ENCODE results near the gene L3HYPDH. TPM values are rescaled to one million over a fixed set of nuclear protein-coding genes. Genes with fewer than 3 reads are reported as not detected.
A peak's percentile ranks its signal among the peaks of the same experiment; 100 is the strongest.

L3HYPDH gene
- total RNA-seq, 2 experiments from 2014 or later: 12.3 to 14.6 TPM

DNA sequence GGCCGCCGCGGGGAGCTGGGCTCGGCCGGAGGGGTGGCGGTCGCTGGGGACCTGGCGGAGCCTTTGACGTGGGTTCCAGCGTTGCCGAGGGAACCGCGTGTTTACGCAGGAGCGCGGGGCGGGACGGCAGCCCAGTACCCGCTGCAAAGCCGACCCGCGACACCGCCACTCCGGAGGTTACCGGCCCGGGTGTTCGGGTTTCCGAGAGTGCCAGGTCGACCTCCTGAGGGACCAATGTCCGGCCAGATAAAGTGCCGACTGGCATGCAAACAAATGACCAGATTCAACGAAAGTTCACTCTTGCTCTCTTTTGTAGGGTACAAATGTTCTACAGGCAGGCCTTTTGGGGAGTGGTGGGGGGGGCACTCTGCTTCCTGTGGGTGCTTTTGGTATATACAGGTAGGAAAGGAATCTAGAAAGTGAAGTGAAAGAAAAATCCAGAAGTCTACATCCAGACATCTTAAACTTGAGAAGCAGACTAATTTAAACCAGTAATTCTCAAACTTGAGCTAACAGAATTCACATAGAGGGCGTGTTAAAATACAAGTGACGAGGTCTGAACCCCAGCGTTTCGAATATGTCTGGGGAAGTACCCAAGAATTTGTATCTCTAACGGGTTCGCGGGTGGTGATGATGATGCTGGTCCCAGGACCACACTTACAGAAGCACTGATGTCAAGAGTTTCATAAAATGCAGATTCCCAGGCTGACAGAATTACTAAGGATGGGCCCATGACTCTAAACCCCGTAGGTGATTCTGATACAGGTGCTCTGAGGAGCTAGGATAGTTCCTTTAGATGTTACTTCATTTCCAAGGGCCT, 18.7 kb downstream of the L3HYPDH start, which contains the start of gene GPR135:
Gene GPR135 (minus strand): TSS at position 65 of the 820 bp plus-strand sequence. CDS start 154 bp downstream, outside the sequence.
- ChIA-PET POLR2A (interaction anchor here (1.0 kb wide), 1 partner anchor 19 kb away, joined by 3 read pairs; the partner anchor contains the start of genes JKAMP and L3HYPDH), CTCF (interaction anchor here (0.9 to 1.9 kb wide), 3 partner anchors 12 to 112 kb away, joined by 3 to 7 read pairs (median 5); no protein-coding TSS in a partner anchor)
- TF ChIP-seq, protein P1, sequence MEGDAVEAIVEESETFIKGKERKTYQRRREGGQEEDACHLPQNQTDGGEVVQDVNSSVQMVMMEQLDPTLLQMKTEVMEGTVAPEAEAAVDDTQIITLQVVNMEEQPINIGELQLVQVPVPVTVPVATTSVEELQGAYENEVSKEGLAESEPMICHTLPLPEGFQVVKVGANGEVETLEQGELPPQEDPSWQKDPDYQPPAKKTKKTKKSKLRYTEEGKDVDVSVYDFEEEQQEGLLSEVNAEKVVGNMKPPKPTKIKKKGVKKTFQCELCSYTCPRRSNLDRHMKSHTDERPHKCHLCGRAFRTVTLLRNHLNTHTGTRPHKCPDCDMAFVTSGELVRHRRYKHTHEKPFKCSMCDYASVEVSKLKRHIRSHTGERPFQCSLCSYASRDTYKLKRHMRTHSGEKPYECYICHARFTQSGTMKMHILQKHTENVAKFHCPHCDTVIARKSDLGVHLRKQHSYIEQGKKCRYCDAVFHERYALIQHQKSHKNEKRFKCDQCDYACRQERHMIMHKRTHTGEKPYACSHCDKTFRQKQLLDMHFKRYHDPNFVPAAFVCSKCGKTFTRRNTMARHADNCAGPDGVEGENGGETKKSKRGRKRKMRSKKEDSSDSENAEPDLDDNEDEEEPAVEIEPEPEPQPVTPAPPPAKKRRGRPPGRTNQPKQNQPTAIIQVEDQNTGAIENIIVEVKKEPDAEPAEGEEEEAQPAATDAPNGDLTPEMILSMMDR (IDR thresholded peaks at IDR 0.05): no peak
- peaks cover 12% of the 10 kb centered on the region for H3K4me1 Mint-ChIP-seq (ENCODE audit: low read depth)
- peak within 1 kb of the TSS; percentile 78 for H3K27ac Mint-ChIP-seq
- intact Hi-C loops (cut with micrococcal nuclease): no loop called here
- H3K27me3 Mint-ChIP-seq: peaks cover 7% of the 10 kb centered on the region
- H3K4me3 Mint-ChIP-seq: peak within 1 kb of the TSS; percentile 80
- ATAC-seq (peak; percentile 16), DNase-seq (peak; percentile 28)
- no peaks in the 10 kb centered on the region for H3K9me3 Mint-ChIP-seq
- H3K36me3 Mint-ChIP-seq (ENCODE audit: low read depth): peaks cover 5% of the 10 kb centered on the region

DNA sequence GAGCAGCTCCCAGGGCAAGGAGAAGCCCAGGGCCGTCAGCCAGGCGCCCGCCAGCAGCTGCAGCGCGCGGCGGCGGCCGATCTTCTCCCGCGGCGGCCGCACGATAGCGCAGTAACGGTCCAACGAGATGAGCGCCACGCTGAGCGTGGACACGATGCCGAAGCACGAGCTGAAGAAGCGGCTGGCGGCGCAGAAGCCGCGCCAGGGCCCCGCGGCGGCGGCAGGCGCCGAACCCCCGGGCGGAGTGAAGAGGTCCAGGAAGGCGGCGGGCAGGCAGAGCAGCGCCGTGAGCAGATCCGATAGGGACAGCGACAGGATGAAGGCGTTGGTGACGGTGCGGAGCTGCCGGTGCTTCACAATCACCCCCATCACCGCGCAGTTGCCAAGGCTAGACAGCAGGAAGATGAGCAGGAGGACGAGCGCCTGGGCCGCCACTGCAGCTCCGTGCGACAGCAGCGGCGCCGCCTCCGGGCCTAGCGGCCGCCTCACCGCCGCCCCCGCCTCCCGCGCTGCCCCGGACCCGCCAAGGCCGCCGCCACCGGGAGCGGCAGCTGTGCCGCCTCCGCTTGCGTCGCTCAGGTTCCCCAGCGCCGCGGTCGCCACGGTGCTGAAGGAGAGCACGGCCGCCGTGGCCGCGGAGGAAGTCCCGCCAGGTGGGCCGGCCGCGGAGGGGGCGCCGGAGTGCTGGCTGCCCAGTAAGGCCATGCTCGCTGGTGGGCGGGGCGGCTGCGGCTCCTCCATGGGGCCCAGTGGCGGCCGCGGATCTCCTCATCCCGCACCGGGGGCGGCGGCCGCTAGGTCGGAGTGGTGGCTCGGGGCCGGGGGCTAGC, 19.5 kb downstream of the L3HYPDH start:
- intact Hi-C loops (cut with micrococcal nuclease): no loop called here
- CTCF ChIA-PET: interaction anchor here (0.9 to 1.9 kb wide), 3 partner anchors 13 to 113 kb away, joined by 3 to 7 read pairs (median 5); no protein-coding TSS in a partner anchor
- DNase-seq (peak; percentile 62), ATAC-seq (peak; percentile 74)
- TF ChIP-seq, protein P1 (IDR thresholded peaks at IDR 0.05): no peak
- peak overlapping the region; percentile 78 for H3K27ac Mint-ChIP-seq
- POLR2A ChIA-PET: interaction anchor here (0.7 kb wide), 1 partner anchor 19 kb away, joined by 3 read pairs; no protein-coding TSS in a partner anchor
- H3K4me1 Mint-ChIP-seq (ENCODE audit: low read depth): peaks cover 12% of the 10 kb centered on the region
- H3K36me3 Mint-ChIP-seq (ENCODE audit: low read depth): peaks cover 5% of the 10 kb centered on the region
- H3K27me3 Mint-ChIP-seq: peaks cover 7% of the 10 kb centered on the region
- peak overlapping the region; percentile 80 for H3K4me3 Mint-ChIP-seq
- no peaks in the 10 kb centered on the region for H3K9me3 Mint-ChIP-seq

DNA sequence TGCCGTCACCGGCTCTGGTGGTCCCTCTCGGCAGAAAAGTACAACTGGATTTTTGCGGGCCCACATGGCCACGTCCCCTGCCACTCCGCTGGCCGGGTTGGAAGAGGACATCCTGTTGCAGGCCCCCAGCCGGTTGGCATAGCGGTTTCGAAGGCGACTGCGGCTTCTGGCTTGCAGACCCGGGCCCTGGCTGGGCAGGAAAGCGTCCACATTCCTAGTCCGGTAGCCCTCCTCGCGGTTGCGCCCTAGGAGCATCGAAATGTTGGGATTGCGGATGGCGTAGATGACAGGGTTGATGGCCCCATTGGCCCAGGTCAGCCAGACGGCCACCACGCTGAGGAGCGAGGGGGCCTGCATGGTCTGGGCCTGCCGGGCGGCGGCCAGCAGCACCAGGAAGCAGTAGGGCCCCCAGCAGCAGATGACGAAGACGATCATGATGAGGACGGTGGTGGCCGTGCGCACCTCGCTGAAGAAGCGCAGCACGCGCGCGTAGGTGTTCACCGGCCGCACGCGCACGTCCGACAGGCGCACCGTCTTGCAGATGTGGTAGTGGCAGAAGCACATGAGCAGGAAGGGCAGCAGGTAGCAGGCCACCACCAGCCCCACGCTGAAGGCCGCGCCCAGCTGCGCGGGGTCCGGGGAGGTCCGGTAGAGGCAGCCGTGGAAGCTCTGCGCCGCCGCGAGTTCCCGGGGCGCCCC, 20.3 kb downstream of the L3HYPDH start:
- ATAC-seq (peak; percentile 54), DNase-seq (peak; percentile 64)
- TF ChIP-seq, protein P1 (IDR thresholded peaks at IDR 0.05): no peak
- peak overlapping the region; percentile 80 for H3K4me3 Mint-ChIP-seq
- POLR2A ChIA-PET: interaction anchor here (0.7 to 0.8 kb wide), 2 partner anchors 20 kb away, joined by 3 read pairs; partner anchors contain the start of genes JKAMP and L3HYPDH
- H3K27ac Mint-ChIP-seq: peak overlapping the region; percentile 78
- CTCF ChIA-PET: interaction anchor here (0.9 to 1.9 kb wide), 4 partner anchors 14 to 113 kb away, joined by 3 to 7 read pairs (median 4); no protein-coding TSS in a partner anchor
- H3K36me3 Mint-ChIP-seq (ENCODE audit: low read depth): peaks cover 5% of the 10 kb centered on the region
- H3K4me1 Mint-ChIP-seq (ENCODE audit: low read depth): peaks cover 12% of the 10 kb centered on the region
- H3K9me3 Mint-ChIP-seq: no peaks in the 10 kb centered on the region
- H3K27me3 Mint-ChIP-seq: peaks cover 7% of the 10 kb centered on the region
- intact Hi-C loops (cut with micrococcal nuclease): no loop called here

DNA sequence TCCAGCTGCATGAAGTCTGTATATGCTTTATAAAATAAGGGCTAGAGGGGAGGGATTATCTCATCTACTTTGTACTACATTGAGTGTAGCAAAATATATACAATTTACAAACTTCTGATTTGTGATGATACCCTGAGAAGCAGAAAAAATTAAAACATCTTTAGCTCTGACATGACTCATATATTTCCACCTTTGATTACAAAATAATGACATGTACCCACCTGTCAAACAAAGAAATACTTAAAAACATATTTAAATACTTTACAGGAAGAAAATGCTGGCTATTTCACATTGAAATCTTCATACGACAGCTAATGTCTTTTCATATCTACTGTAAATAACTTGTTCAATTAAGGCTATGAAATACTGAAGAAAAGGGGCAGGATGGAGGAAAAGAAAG, 22.3 kb downstream of the L3HYPDH start:
- DNase-seq (no peak), ATAC-seq (no peak)
- CTCF ChIA-PET: interaction anchor here (1.1 to 1.7 kb wide), 2 partner anchors 13 to 115 kb away, joined by 4 to 5 read pairs; partner anchors contain the start of gene CCDC175
- H3K4me1 Mint-ChIP-seq (ENCODE audit: low read depth): peaks cover 12% of the 10 kb centered on the region
- peaks cover 7% of the 10 kb centered on the region for H3K27me3 Mint-ChIP-seq
- TF ChIP-seq, protein P1 (IDR thresholded peaks at IDR 0.05): no peak
- POLR2A ChIA-PET: no interaction called here
- H3K36me3 Mint-ChIP-seq (ENCODE audit: low read depth): peaks cover 15% of the 10 kb centered on the region
- H3K4me3 Mint-ChIP-seq: no peak overlapping the region
- no peak overlapping the region for H3K27ac Mint-ChIP-seq
- no peaks in the 10 kb centered on the region for H3K9me3 Mint-ChIP-seq
- intact Hi-C loops (cut with micrococcal nuclease): no loop called here

Data from activated CD8-positive, alpha-beta T cell treated with anti-CD3 and anti-CD28 coated beads for 36 hours (primary cell).